SK-N-SH treated with all-trans-retinoic acid at 6 μM for 48 hours (cell line): ENCODE results near the gene UBAP1.
"Not testable (repeated sequence)": the region's sequence is repeated elsewhere in the genome, so short reads cannot be mapped to it uniquely, and the experiment has no call there.

Source experiments
- ARNTL ChIP-seq: fragments of 450-650 bp; formaldehyde crosslinking; IDR thresholded peaks from 2 replicates; pipeline ENCODE4 v1.5.0; 2020; ENCODE audit warnings: low read depth, mild to moderate bottlenecking, moderate library complexity, borderline replicate concordance
- CSRNP3 ChIP-seq: fragments of 250-450 bp; sonication (Bioruptor Pico); IDR thresholded peaks from 2 replicates; pipeline ENCODE4 v1.5.1; 2021; ENCODE audit warnings: mild to moderate bottlenecking, moderate library complexity
- GLIS3 ChIP-seq: fragments of 250-450 bp; sonication (Bioruptor Pico); IDR thresholded peaks from 2 replicates; pipeline ENCODE4 v1.5.0; 2020; ENCODE audit warnings: mild to moderate bottlenecking, moderate library complexity
- PATZ1 ChIP-seq: fragments of 250-450 bp; sonication (Bioruptor Pico); IDR thresholded peaks from 2 replicates; pipeline ENCODE4 v1.8.0; 2020; ENCODE audit warnings: mild to moderate bottlenecking, moderate library complexity, borderline replicate concordance
- RARB ChIP-seq: fragments of 250-450 bp; sonication (Bioruptor Pico); IDR thresholded peaks from 2 replicates; pipeline ENCODE4 v1.8.0; 2021; ENCODE audit warnings: mild to moderate bottlenecking, moderate library complexity
- TCF4 ChIP-seq: fragments of 250-450 bp; sonication (Bioruptor Pico); IDR thresholded peaks from 2 replicates; pipeline ENCODE4 v1.8.0; 2021; ENCODE audit warnings: mild to moderate bottlenecking, moderate library complexity, borderline replicate concordance
- ZFP3 ChIP-seq: fragments of 250-450 bp; sonication (Bioruptor Pico); IDR thresholded peaks from 2 replicates; pipeline ENCODE4 v1.5.0; 2020; ENCODE audit warnings: mild to moderate bottlenecking, moderate library complexity
- ZNF8 ChIP-seq: fragments of 450-650 bp; formaldehyde crosslinking; IDR thresholded peaks from 2 replicates; pipeline ENCODE4 v1.5.0; 2020; ENCODE audit warnings: mild to moderate bottlenecking, moderate library complexity

- not testable (repeated sequence) for TF ChIP-seq CSRNP3 (CRISPR knock-in tag); RARB (CRISPR knock-in tag); PATZ1 (CRISPR knock-in tag); TCF4; ZNF8 (CRISPR knock-in tag); ARNTL (CRISPR knock-in tag); ZFP3 (CRISPR knock-in tag); GLIS3
These were observed 122.2 kb downstream of the UBAP1 start for GRCh38 chr9:34301064-34301463.
